Prostate gland (tissue), 2 donors: ENCODE measurements around the gene CENATAC.

ENCODE experiments used
- POLR2A ChIP-seq: fragments of 450-650 bp; IDR thresholded peaks from one replicate; pipeline ENCODE4 v1.6.1; 2016; ENCODE audit warnings: antibody characterized with exemption, mild to moderate bottlenecking
- POLR2AphosphoS5 ChIP-seq: sonication (generic); formaldehyde crosslinking; IDR thresholded peaks from one replicate; pipeline ENCODE4 v1.6.1; 2017; ENCODE audit warnings: antibody characterized with exemption
- TF ChIP-seq, protein P1 (sequence below), 4 experiments: fragments of 200-600 bp in 2 of 4; fragments of 450-650 bp in 2 of 4; sonication (generic) in 2 of 4; IDR thresholded peaks; 1 replicate in 3 of 4; 2 replicates in 1 of 4; pipeline ENCODE4 v1.5.1; 2016 to 2019; ENCODE audit warnings: antibody characterized with exemption in 4 of 4, mild to moderate bottlenecking in 2 of 4, moderate library complexity in 2 of 4

DNA sequence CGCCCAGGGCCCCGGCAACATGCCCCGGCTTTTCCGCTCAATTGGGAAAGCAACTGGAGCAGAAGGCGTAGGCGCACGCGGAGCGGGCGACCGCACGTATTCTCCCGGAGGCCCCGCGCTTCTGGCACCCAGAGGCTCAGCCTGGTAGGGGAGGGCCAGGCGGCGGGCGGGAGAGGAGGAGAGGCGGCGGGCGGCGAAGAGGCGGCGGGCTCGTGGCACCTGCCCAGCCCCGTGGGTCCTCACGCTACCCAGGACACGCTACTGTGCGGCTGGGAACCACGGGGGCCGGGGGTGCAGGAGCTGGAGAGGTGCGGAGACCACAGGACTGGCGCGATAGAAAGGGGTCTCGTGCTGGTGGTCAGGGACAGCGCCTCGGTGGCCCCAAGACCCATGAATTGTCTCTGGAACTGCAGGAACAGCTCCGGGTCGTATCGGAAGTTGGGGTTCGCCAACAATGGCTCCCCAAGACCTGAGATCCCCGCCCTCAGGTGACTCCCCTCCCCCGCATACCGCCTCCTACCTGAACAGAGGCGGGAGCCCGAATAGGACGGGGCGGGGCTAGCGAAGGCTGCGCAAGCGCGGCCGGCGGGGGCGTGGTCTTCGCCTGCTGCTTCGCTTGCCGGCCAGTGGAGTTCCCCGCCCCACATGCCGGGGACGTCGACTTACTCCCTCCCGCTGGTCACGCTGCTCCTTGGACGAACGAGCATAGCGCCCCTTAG lies 32.5 kb downstream of the CENATAC start, which contains the start of gene SLC37A4:
- TF ChIP-seq, protein P1, sequence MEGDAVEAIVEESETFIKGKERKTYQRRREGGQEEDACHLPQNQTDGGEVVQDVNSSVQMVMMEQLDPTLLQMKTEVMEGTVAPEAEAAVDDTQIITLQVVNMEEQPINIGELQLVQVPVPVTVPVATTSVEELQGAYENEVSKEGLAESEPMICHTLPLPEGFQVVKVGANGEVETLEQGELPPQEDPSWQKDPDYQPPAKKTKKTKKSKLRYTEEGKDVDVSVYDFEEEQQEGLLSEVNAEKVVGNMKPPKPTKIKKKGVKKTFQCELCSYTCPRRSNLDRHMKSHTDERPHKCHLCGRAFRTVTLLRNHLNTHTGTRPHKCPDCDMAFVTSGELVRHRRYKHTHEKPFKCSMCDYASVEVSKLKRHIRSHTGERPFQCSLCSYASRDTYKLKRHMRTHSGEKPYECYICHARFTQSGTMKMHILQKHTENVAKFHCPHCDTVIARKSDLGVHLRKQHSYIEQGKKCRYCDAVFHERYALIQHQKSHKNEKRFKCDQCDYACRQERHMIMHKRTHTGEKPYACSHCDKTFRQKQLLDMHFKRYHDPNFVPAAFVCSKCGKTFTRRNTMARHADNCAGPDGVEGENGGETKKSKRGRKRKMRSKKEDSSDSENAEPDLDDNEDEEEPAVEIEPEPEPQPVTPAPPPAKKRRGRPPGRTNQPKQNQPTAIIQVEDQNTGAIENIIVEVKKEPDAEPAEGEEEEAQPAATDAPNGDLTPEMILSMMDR (IDR thresholded peaks at IDR 0.05): peak; percentile 39 to 97 (median 91)
- TF ChIP-seq POLR2A (peak; percentile 77), POLR2AphosphoS5 (peak; percentile 98)
